GM19397 (cell line): Measurements from ENCODE around the gene CCNQ.

ENCODE experiments used
- ATAC-seq: cut with Tn5 transposase; IDR thresholded peaks from one replicate; pipeline ENCODE4 v1.9.1; 2021; ENCODE audit warnings: mild to moderate bottlenecking, moderate library complexity; ENCODE audit not compliant: unreplicated experiment

CCNQ gene

GRCh38 chrX:153598541-153599191, at the start of gene CCNQ:
Gene CCNQ, minus strand, starts transcription at chrX:153599139. Its CDS starts 66 bp downstream, at chrX:153599073.
- peak; percentile 50 for ATAC-seq

GRCh38 chrX:153647461-153648357, 48.8 kb upstream of the CCNQ start:
- ATAC-seq, result no peak

- ATAC-seq, result no peak
Observed at GRCh38 chrX:153646620-153647373, 47.9 kb upstream of the CCNQ start, which contains the start of gene DUSP9. Gene DUSP9, plus strand, starts transcription at chrX:153647203. Its CDS starts 751 bp downstream, at chrX:153647954.

GRCh38 chrX:153645921-153646488, 47.1 kb upstream of the CCNQ start:
- no peak for ATAC-seq

GRCh38 chrX:153645151-153645550, 46.2 kb upstream of the CCNQ start:
- ATAC-seq, result no peak

- ATAC-seq, result no peak
Observed at GRCh38 chrX:153644356-153645125, 45.6 kb upstream of the CCNQ start.

- no peak for ATAC-seq
Observed at GRCh38 chrX:153643431-153644351, 44.8 kb upstream of the CCNQ start.

- no peak for ATAC-seq
Observed at GRCh38 chrX:153642655-153643430, 43.9 kb upstream of the CCNQ start.

- no peak for ATAC-seq
Observed at GRCh38 chrX:153642051-153642654, 43.2 kb upstream of the CCNQ start.

- ATAC-seq, result no peak
Observed at GRCh38 chrX:153641627-153642026, 42.7 kb upstream of the CCNQ start.

GRCh38 chrX:153640736-153641575, 42.0 kb upstream of the CCNQ start:
- no peak for ATAC-seq

- no peak for ATAC-seq
Observed at GRCh38 chrX:153640045-153640686, 41.2 kb upstream of the CCNQ start.

- ATAC-seq, result no peak
Observed at GRCh38 chrX:153639177-153640044, 40.5 kb upstream of the CCNQ start.

GRCh38 chrX:153638436-153639176, 39.7 kb upstream of the CCNQ start:
- ATAC-seq, result no peak

GRCh38 chrX:153638041-153638371, 39.1 kb upstream of the CCNQ start:
- no peak for ATAC-seq
